HepG2 (cell line): Measurements from ENCODE around the gene TRNP1. TPM values are rescaled to one million over a fixed set of nuclear protein-coding genes. Genes with fewer than 3 reads are reported as not detected.

Experiments
- AGO2 ChIP-seq: fragments of 200-400 bp; formaldehyde crosslinking; optimal IDR thresholded peaks from 2 replicates; pipeline ENCODE3; 2017; ENCODE audit warnings: mild to moderate bottlenecking, low read depth, low read length, moderate library complexity
- CREB1 ChIP-seq, 2 experiments: fragments of 450-650 bp in 1 of 2; IDR thresholded peaks; 2 replicates each; pipeline ENCODE4 v1.6.1; 2016 to 2017; ENCODE audit warnings: control low read depth in 1 of 2, mild to moderate bottlenecking in 1 of 2, missing compliant biosample characterization in 1 of 2, missing genetic modification characterization in 1 of 2
- HNF1A ChIP-seq, 2 experiments: sonication (generic) in 1 of 2; formaldehyde crosslinking in 1 of 2; IDR thresholded peaks; 2 replicates each; pipeline versions ENCODE4 v1.4.0 to v1.6.1; 2016 to 2020; ENCODE audit warnings: borderline replicate concordance in 1 of 2, low read depth in 1 of 2, mild to moderate bottlenecking in 1 of 2, missing genetic modification reagents in 1 of 2
- HNRNPK ChIP-seq: fragments of 200-400 bp; formaldehyde crosslinking; IDR thresholded peaks from 2 replicates; pipeline ENCODE4 v1.6.1; 2018; ENCODE audit warnings: low read length, low read depth, moderate library complexity, mild to moderate bottlenecking; ENCODE audit not compliant: poor library complexity, severe bottlenecking
- JUN ChIP-seq: sonication (generic); formaldehyde crosslinking; IDR thresholded peaks from 2 replicates; pipeline ENCODE4 v1.4.0; 2020; ENCODE audit warnings: mild to moderate bottlenecking, missing genetic modification reagents
- JUNB ChIP-seq: sonication (generic); formaldehyde crosslinking; IDR thresholded peaks from 2 replicates; pipeline ENCODE4 v1.8.0; 2022; ENCODE audit warnings: missing genetic modification reagents, mild to moderate bottlenecking, borderline replicate concordance
- MEF2D ChIP-seq: sonication (generic); formaldehyde crosslinking; IDR thresholded peaks from 2 replicates; pipeline ENCODE4 v1.5.1; 2020; ENCODE audit warnings: mild to moderate bottlenecking, missing genetic modification reagents
- MIXL1 ChIP-seq: IDR thresholded peaks from 2 replicates; pipeline ENCODE4 v1.6.1; 2016
- MLLT10 ChIP-seq: sonication (generic); formaldehyde crosslinking; IDR thresholded peaks from 2 replicates; pipeline ENCODE4 v1.4.0; 2020; ENCODE audit warnings: missing genetic modification reagents
- ONECUT2 ChIP-seq: sonication (generic); formaldehyde crosslinking; IDR thresholded peaks from 2 replicates; pipeline ENCODE4 v1.4.0; 2020; ENCODE audit warnings: missing genetic modification reagents
- PAXIP1 ChIP-seq: sonication (generic); formaldehyde crosslinking; conservative IDR thresholded peaks from 2 replicates; pipeline ENCODE4 v1.4.0; 2020; ENCODE audit warnings: mild to moderate bottlenecking, missing genetic modification reagents, moderate library complexity
- PRDM10 ChIP-seq: sonication (generic); formaldehyde crosslinking; IDR thresholded peaks from 2 replicates; pipeline ENCODE4 v1.4.0; 2020; ENCODE audit warnings: low read depth, missing genetic modification reagents
- SP4 ChIP-seq: sonication (generic); formaldehyde crosslinking; IDR thresholded peaks from 2 replicates; pipeline ENCODE4 v1.8.1; 2023; ENCODE audit warnings: mild to moderate bottlenecking, missing genetic modification reagents
- ZBTB20 ChIP-seq: sonication (generic); formaldehyde crosslinking; IDR thresholded peaks from 2 replicates; pipeline ENCODE4 v1.8.1; 2023; ENCODE audit warnings: missing genetic modification reagents, low read depth, mild to moderate bottlenecking, borderline replicate concordance
- ZBTB37 ChIP-seq: sonication (generic); formaldehyde crosslinking; IDR thresholded peaks from 2 replicates; pipeline ENCODE4 v1.4.0; 2020; ENCODE audit warnings: mild to moderate bottlenecking, missing genetic modification reagents
- ZNF772 ChIP-seq: sonication (generic); formaldehyde crosslinking; IDR thresholded peaks from 2 replicates; pipeline ENCODE4 v1.5.0; 2020; ENCODE audit warnings: mild to moderate bottlenecking, missing genetic modification reagents
- polyA plus RNA-seq, 8 experiments: library from polyadenylated mRNA; depleted of rRNA in 3 of 8; stranded (reverse) in 7 of 8; unstranded in 1 of 8; fragments of >200 nt; fragmentation: Illumina TruSeq in 4 of 8; extraction: Trizol in 4 of 8; gene quantifications; 2 replicates each; pipeline versions ENCODE4 v1.2.1 to v1.2.3, GENCODE V29; 2011 to 2016; ENCODE audit warnings: low read depth in 4 of 8, missing spikeins in 1 of 8, mixed read lengths in 1 of 8; ENCODE audit not compliant: insufficient read depth in 1 of 8
- total RNA-seq, 5 experiments: library from RNA; depleted of rRNA; stranded (reverse); fragments of >200 nt; fragmentation: Illumina TruSeq; extraction: Trizol; gene quantifications; 2 replicates each; pipeline ENCODE4 v1.2.3, GENCODE V29; 2016; ENCODE audit warnings: low read depth in 1 of 5

TRNP1 gene
- total and polyA plus RNA-seq, 2 of the 13 experiments (the other 11 are each of a cell fraction or from before 2014, with no cell fraction given): 42.0 to 158 TPM

- TF ChIP-seq ZBTB20 (peak; percentile 96; the same call in 1 of the 2 replicates), JUN (CRISPR knock-in tag) (0 out of 2 replicates have a peak, but pooled peaks have one; percentile 9), MEF2D (peak; percentile 85), CREB1 (IDR thresholded peaks at IDR 0.05) (no peak), CREB1 (CRISPR knock-in tag; IDR thresholded peaks at IDR 0.05) (peak; percentile 64), MLLT10 (CRISPR knock-in tag) (no peak), JUNB (CRISPR knock-in tag) (peak; percentile 75; the same call in 1 of the 2 replicates), PRDM10 (peak; percentile 76; the same call in 1 of the 2 replicates), ZNF772 (CRISPR knock-in tag) (0 out of 2 replicates have a peak, but pooled peaks have one; percentile 26), ONECUT2 (CRISPR knock-in tag) (no peak), PAXIP1 (CRISPR knock-in tag) (peak; percentile 74), MIXL1 (CRISPR knock-in tag) (peak; percentile 28; the same call in 1 of the 2 replicates), HNF1A (IDR thresholded peaks at IDR 0.05; ENCODE audit: low read depth) (no peak), HNF1A (CRISPR knock-in tag; IDR thresholded peaks at IDR 0.05; ENCODE audit: borderline replicate concordance) (no peak), SP4 (CRISPR knock-in tag) (no peak), ZBTB37 (CRISPR knock-in tag) (peak; percentile 46; the same call in 1 of the 2 replicates), HNRNPK (no peak), AGO2 (no peak)
These were observed 31.7 kb upstream of the TRNP1 start (continued) for GRCh38 chr1:26961826-26962225.
